Ramos (cell line): ENCODE measurements around the gene SMPD4.
"Not testable (repeated sequence)": the region's sequence is repeated elsewhere in the genome, so short reads cannot be mapped to it uniquely, and the experiment has no call there.

Experiments
- in situ Hi-C: fragments of 300-500 bp; cut with MboI; formaldehyde crosslinking; loops from one replicate; pipeline ENCODE4 v1.14.3; 2022; ENCODE audit warnings: low sequenced_read_pairs; ENCODE audit not compliant: unreplicated experiment

Gene SMPD4

DNA sequence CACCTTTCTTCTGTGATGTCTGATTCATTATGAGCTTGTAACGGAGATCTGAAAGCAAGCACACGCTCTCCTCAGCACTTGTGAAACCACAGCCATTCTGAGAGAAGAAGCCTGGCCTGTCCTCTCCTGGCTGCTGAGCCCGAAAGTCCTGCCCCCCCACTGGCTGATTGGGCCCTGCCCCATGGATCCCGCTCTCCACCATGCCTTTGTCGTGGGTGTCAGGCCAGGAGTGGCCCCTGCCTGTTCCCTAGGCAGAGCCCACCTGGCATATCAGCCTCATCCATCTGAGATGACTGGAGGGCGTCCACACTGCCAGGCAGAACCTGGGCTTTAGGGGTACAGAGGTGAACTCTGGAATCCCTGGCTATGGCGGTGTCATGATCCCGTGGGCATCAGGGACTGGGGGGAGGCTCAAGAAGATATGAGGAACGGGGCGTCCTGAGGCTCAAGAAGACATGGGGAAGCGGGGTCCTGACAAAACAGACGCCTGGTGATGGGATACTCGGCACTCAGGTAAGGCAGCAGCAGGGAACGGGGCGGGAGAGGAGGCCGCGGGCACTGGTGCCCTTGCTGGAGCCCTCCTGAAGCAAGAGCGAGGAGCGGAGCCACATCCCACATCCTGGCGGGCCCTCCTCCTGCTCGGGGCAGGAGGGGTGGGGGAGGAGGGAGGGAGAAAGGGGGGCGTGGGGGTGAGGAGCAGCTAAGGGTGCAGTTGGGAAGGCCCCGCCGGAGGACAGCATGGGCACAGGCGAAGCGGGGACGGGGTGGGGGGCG, 37.9 kb downstream of the SMPD4 start:
- in situ Hi-C loops, result not testable (repeated sequence)

DNA sequence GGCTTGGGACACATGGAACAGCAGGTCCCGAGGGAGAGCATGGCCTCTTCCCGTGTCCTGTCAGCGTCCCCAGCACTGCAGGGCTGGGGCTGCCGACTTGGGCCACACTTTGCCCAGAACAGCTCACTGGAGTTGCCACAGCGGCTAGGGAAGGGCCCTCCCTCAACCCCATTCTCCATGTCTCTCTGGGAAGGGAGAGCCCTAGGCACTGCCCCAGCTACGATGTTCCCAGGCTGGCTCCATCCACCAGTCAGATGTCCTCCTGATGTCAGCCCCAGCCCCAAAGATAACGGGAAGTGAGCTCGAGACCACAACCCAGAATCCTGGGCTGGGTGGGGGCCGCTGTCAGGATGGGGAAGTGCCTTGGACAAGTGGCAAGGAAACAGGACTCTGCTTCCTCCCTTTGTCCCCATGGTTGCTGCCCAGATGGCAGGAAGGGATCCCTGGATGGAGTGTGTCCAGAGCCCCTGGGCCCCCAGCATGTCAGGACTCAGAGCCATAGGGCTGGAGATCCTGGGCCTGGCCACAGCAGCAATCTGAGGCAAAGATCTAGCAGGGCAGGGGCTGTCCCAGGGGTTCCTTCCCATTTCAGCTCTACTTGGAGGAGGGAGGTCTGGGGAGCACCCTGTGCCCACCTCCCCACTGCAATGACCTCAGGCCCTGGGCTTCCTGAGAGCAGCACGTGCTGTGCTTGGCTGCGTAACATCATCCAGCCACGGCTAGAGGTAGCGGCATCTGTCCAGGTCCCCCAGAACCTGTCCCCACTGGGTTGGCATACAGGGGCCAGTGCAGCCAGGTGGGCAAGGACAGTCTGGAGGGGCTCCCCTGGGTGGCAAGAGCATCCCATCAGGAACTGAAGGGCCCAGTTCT, 38.8 kb downstream of the SMPD4 start:
- in situ Hi-C loops, result not testable (repeated sequence)

DNA sequence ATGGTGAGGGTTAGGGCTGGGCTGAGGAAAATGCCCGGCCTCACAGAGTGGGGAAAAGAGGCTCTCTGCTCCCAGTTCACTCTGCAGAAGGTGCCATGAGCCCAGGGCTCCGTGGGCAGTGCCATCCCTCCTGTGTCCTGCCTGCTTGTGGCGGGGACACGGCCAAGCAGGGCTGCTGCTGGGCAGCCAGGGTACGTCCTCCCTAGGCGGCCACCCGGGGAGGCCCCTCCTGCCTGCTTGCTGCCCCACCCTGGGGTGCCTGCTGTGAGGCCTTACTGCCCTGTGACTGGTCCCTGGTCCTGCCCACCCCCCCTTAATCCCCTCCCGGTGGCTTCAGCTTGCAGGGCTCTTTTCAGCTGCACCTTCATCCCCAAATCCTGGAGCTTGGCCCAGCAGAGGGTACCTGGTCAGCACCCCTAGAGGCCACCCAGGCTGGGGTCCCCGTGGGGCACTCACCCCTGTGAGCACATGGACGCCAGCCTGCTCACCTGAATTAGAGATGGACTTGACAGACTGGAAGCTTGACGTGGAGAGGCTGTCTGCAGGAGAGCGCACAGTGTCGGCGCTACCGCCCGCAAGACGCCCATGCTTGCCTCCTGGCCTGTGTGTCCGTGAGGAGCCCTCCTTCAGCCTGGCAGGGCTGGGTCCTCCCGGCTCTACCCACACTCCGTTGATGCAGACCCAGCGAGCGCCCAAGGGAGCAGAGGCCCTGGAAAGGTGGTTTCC, 39.6 kb downstream of the SMPD4 start:
- in situ Hi-C loops, result not testable (repeated sequence)

DNA sequence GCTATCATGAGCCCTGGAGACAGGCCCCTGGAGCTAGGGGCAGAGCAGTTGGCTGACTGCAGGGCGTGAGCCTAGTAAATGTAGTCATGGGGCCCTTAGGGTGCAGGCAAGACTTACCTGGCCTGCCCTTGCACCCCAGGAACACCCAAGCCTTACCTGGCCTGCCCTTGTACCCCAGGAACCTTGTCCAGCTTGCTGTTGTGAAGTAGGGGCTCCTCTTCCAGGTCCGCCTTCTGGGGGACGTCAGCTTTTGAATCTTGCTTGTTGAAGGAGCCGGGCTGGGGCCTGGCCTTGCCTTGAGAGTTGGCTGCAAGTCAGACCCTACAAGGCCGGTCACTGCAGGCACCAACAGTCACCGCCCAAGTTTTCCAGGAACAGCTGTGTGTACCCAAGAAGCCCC, 40.4 kb downstream of the SMPD4 start:
- in situ Hi-C loops, result not testable (repeated sequence)

DNA sequence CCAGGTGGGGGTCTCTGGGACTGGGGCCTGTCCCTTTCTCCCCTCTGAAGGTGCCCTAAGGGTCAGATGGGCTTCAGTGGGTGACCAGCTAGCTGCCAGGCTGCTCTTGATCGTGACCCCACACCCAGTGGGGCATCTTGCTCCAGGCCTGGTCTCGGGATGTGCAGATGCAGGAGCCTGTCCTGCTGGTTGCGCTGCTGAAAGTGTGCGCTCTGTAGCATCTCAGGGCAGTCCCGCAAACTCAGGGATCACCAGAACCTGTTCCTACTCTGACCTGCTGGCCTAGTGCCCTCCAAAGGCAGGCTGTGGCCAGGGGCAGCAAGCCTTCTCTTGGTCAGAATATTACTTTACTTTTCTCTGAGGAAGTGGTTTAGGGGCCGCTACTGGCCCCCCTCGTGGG, 40.9 kb downstream of the SMPD4 start:
- in situ Hi-C loops, result not testable (repeated sequence)

DNA sequence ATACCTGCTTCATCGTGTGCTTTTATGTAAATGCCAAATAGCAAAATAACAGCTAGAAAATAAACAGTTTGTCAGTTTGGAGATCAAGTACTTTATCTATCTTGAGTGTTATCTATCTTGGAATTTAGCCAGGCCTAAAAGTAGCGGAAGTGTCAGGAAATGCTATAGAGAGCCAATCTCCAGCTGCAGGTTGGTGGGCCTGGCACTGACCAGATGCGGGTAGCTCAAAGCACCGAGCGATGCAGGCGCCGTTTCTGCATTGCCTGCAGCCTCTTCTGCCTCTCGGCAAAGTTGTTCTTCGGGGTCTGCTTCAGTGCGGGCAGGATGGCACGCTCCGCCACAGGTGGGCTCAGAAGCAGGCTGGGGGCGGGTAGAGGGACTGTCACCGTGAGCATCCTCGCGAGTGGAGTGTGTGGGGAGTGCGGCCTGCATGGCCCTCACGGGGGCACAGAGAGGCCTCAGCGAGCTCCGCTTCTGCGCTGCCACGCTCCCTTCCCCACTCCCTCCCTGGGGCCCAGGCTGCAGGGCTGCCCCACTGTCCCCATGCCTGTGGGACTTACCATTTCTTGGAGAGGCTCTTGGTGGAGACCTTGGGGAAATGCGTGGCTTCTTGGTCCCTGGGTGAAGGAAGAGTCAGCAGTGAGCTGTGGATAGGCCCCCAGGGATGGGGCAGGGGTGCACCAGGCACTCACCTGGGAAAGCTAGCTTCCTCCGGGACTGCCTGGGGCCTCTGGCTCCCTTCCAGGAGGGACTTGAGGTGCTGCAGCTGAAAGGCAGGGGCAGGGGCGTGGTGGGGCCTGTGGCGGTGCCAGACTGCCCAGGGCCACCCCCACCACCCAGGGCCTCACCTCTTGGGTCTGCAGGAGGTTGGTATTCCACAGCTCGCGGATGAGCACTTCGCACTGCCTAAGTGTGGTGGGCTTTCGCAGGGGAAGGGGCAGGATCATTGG, 41.8 kb downstream of the SMPD4 start:
- in situ Hi-C loops, result not testable (repeated sequence)

DNA sequence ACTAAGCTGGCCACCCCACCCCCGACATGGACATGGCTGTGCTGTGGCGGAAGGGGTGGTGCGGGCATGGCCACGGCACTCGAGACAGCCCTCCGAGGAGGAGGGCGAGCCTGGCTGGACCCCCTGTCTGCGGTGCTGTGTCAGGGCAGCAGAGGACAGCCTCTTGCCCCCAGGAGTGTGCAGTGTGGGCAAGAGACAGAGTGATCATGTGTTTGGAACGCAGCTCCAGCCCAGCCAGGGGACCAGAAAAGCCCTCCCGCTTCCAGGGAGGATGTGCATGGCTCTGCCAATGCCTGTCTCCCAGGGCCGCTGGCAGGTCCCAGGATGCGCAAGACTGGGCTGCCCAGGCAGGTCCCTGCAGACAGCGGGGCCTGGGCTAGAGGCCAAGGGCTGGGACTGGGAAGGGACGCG, 42.6 kb downstream of the SMPD4 start:
- in situ Hi-C loops, result not testable (repeated sequence)

DNA sequence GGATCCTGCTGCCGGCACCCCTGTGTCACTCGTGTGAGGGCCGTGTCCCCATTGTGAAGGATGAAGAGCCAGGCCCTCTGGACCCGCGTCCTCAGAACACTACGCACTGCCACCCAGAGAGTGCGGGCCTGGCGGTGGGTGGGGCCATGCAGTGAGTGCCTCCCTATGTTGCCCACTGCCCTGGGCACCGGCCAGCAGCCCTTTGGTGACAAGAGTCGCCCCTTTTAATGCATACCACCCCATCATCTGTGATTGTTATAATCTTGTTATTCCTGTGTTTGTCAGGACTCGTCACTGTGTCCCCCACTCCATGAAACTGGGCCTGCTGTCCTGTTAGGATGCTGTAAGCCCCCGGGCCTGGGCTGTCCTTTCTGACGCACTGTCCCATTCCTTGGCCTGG, 43.1 kb downstream of the SMPD4 start:
- in situ Hi-C loops, result not testable (repeated sequence)

DNA sequence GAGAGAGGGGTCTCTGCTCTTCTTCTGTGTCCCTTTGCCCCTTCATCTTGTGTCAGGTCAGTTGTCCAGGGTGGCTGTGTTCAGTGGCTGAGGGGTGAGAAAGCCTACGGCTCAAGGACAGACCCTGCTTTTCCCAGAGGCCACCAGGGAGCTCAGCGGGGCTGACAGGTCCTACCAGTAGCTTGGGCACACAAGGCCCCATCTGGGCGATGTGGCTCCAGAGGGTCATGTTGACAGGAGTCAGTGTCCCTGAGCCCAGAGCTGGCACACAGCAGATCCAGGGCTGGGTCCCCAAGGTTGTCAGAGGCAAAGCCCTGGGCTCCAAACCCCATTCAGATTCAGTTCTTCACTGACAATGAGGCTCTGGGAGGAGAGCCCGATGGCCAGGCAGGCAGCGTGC, 44.3 kb downstream of the SMPD4 start:
- in situ Hi-C loops, result not testable (repeated sequence)

DNA sequence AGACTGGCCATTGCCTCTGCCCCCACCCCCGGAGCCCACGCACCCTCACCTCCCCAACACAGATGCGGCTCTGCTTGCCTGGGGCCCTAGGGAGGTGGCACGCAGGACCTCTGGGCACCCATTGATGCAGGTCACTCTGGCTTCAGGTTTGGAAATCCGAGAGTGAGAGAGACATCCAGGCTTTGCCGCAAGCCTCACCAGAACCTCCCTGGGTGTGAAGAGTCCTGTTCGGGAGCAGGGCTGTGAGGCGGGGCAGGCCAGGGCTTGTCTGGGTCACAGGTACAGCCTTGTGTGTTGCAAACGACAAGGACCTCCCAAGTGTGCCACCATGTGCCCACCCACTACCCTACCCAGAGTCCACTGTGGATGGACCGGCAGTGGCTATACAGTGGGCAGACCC, 44.9 kb downstream of the SMPD4 start:
- in situ Hi-C loops, result not testable (repeated sequence)

DNA sequence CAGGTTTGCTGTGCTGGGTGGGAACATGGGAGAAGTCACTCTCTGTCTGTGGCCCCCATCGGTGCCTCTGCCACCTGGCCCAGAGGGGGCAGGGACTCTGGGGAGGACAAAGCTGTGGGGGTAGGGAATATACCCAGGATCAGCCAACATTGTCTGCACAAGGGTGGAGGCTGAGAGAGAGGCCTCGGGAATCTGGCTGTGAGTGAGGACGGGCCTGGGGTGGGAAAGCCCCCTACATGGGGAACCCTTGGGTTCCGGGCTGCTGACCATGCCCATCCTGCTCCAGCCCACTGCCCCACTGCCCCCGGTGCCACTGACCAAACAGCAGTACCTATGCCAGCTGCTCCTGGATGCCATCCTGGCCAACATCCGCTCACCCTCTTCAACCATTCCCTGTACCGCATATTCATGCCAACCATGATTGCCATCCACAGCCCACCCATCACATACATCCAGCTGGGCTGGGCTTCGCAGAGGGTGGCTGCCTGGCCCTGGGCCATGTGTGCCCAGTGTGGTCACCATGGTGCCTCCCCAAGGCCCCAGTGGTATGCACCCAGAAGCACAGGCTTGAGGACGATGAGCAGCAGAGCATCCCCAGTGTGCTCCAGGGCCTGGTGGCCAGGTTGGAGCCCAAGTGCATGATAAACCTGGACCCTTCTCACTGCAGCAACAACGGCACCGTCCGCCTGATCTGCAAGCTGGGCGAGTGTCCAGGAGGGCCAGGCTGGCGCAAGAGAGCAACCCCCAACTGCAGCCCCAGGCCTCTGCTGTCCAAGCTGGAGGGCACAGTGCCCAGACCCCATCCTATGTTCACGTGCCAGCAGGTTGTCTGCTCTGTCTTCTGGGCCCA, 45.5 kb downstream of the SMPD4 start:
- in situ Hi-C loops, result no loop called here

DNA sequence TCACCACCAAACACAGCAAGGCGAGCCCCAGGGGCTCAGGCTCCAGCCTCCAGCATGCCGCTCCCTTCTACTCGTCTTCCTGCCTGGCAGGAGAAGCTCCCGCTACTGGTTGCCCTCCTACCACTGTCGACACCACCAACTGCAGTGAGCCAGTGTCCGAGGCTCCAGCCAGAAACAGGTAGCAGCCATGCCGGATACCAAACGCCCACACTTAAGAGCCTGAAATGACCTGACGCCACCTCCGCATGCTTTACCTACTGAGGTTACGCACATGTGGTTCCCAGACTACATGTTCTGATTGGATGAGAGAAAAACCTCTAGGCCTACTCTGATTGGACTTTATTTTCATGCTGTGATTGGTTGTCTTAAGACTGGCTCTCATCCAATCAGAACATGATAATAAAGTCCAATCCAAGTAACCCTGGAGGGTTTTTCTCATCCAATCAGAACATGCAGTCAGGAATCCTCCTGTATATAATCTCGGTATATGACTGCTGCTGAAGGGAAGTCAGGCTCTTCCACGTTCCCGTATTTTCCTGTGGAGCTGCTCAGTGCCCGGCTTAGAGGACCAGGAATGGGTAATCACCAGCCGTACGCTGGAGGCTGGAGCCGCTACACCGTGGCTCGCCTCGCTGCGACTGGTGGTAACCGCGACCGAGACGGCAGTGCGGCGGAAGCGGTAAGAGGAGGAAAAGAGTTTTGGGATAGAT, 52.1 kb downstream of the SMPD4 start, which contains the start of gene POTEF:
POTEF (minus strand) TSS at position 103 of the 710 bp plus-strand sequence. CDS start 8,707 bp downstream, outside the sequence.
- in situ Hi-C loops, result not testable (repeated sequence)

DNA sequence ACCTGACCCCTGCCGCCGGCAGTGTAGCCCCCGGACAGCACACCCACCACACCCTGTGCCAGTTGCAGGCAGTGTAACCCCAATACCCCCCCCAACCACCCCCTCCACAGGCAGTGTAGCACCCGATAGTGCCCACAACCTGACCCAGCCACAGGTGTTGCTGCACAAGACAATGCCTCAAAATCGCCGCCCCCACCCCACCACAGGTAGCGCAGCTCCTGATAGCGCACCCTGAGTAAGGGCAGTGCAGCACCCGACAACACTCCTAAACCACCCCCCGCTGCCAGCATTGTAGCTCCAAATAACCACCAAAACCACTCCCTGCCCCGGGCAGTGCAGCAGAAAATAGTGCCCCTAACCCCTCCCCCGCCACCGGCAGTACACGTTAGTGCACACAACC, 52.9 kb downstream of the SMPD4 start:
- in situ Hi-C loops, result not testable (repeated sequence)

DNA sequence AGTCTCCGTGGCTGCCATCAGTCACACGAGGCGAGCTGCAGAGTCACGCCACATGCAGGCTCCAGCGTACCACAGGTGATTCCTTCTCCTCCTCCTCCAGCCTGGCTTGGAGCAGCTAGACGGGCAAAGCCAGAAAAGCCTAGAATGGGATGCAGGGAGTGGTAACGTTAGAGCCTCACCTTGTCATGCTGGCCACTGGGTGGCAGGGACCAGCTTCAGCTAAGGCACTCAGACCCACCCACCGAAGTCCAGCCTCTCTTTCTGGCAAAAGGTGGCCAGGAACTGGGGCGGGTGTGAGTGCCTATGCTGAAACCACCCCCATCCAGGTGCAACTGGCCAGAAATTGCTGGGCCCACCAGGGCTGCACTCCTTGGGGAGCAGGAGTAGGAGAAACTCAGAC, 53.7 kb downstream of the SMPD4 start:
- in situ Hi-C loops, result not testable (repeated sequence)

DNA sequence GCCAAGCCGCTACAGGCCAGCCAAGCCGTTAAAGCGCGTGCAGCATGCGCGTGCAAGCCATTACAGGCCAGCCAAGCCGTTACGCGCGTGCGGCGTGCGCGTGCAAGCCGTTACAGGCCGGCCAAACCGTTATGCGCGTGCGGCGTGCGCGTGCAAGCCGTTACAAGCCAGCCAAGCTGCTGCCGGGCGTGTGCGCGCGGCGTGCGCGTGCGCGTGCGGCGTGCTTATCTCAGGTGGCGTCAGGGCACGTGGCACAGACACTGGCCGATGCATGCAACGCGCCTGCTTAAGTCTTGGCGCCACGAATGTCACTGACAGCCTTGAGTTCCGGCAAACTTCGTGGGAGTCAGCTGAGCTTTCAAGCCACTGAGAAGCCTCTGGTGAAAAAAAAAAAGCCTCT, 60.5 kb downstream of the SMPD4 start:
- in situ Hi-C loops, result not testable (repeated sequence)

DNA sequence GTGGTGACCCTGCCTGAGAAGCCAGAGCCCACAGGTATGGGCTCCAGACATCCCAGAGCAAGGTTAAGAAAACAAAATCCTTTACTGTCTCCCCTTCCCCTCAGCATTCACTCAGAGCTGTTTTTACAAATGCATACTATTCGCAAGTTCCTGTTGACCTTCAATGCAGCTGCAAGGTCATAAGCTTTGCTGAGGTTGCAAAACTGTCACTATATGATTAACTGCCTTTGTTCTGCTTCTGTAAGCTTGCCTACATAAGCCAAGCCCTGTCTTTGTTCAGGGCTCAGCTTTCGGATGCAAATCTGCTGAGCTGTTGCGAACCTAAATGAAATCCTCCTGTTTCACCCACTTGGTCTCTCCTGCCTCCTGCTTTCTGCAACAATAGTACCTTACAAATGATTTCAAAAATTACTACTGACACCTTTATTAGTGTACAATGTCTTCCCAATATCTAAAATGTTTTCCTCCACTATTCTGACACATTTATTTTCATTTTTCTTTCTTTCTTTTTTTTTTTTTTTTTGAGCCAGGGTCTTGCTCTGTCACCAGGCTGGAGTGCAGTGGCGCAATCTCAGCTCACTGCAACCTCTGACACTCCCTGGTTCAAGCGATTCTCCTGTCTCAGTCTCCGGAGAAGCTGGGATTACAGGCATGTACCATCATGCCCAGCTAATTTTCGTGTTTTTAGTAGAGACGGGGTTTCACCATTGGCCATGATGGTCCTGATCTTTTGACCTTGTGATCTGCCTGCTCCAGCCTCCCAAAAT, 78.6 kb downstream of the SMPD4 start:
- in situ Hi-C loops, result not testable (repeated sequence)
